ENCODE data around the gene TSEN54. TPM values are rescaled to one million over a fixed set of nuclear protein-coding genes. Genes with fewer than 3 reads are reported as not detected.

Gene TSEN54
- total and polyA plus RNA-seq, 2 experiments from 2014 or later: 45.9 to 62.5 TPM

GRCh38 chr17:75570034-75570676 is 53.8 kb downstream of the TSEN54 start:
- ATAC-seq (no peak), DNase-seq (ENCODE audit: low spot score) (no peak)
- H3K9me2 ChIP-seq (ENCODE audit: insufficient read depth): no peaks in the 10 kb centered on the region
- H4K20me1 ChIP-seq (replicated peaks; ENCODE audit: insufficient read depth): no peaks in the 10 kb centered on the region
- peaks cover 3% of the 10 kb centered on the region for H3K27me3 Mint-ChIP-seq (ENCODE audit: insufficient read depth, low read depth, poor library complexity)
- H3K27me3 ChIP-seq (ENCODE audit: insufficient read depth): no peaks in the 10 kb centered on the region
- no peaks in the 10 kb centered on the region for H3K4me1 ChIP-seq (ENCODE audit: insufficient read depth)
- peaks cover 3% of the 10 kb centered on the region; the same call in 1 of the 3 replicates for H3K36me3 Mint-ChIP-seq (ENCODE audit: low read depth)
- no peaks in the 10 kb centered on the region for H3F3A ChIP-seq (replicated peaks; ENCODE audit: low read depth)
- H3K4me2 ChIP-seq: no peak overlapping the region
- H3K4me3 ChIP-seq: no peak overlapping the region
- H3K4me1 Mint-ChIP-seq: no peaks in the 10 kb centered on the region; the same call in 2 of the 3 replicates
- H2AFZ ChIP-seq: no peak overlapping the region
- no peak overlapping the region for H3K27ac ChIP-seq (ENCODE audit: low read depth)
- no peaks in the 10 kb centered on the region for H3K79me2 ChIP-seq (replicated peaks; ENCODE audit: insufficient read depth)
- H3K9me3 Mint-ChIP-seq: no peaks in the 10 kb centered on the region
- no peak overlapping the region for H3K4me3 Mint-ChIP-seq
- no peak overlapping the region for H3K27ac Mint-ChIP-seq
- TF ChIP-seq NANOG (IDR thresholded peaks at IDR 0.05; ENCODE audit: borderline replicate concordance) (no peak), ETS1 (IDR thresholded peaks at IDR 0.05) (no peak), STAT1 (IDR thresholded peaks at IDR 0.05; ENCODE audit: unreplicated experiment) (no peak), JUNB (IDR thresholded peaks at IDR 0.05; ENCODE audit: unreplicated experiment) (no peak), ZNF331 (CRISPR knock-in tag; IDR thresholded peaks at IDR 0.05; ENCODE audit: low read depth) (no peak), ZNF114 (CRISPR knock-in tag; IDR thresholded peaks at IDR 0.05) (no peak), REST (IDR thresholded peaks at IDR 0.05; ENCODE audit: unreplicated experiment) (no peak), POLR2AphosphoS5 (IDR thresholded peaks at IDR 0.05; ENCODE audit: low read depth) (no peak), ZNF462 (CRISPR knock-in tag; IDR thresholded peaks at IDR 0.05) (no peak), CTCF (conservative IDR thresholded peaks at IDR 0.05; ENCODE audit: low read depth in 2 of 2) (no peak), CREB1 (CRISPR knock-in tag; IDR thresholded peaks at IDR 0.05; ENCODE audit: low read depth) (no peak), EZH2 (IDR thresholded peaks at IDR 0.05; ENCODE audit: low read depth, unreplicated experiment) (no peak), EZH2phosphoT487 (IDR thresholded peaks at IDR 0.05; ENCODE audit: unreplicated experiment) (no peak)
- H3K36me3 ChIP-seq (ENCODE audit: insufficient read depth): no peaks in the 10 kb centered on the region

All from GM23338 (cell line).